Upper lobe of left lung (tissue), 6 donors: ENCODE results near the gene CAPNS2. TPM values are rescaled to one million over a fixed set of nuclear protein-coding genes. Genes with fewer than 3 reads are reported as not detected.

Experiments
- ATAC-seq, 2 donors: fragments of 200-7000 bp; cut with Tn5 transposase; one replicate each; pipeline ENCODE4 v1.9.1; 2022; ENCODE audit warnings: mild to moderate bottlenecking in 2 of 2, moderate library complexity in 2 of 2; ENCODE audit not compliant: low FRiP score in 2 of 2
- DNase-seq, 2 donors: peaks; one replicate each; pipeline ENCODE4 v3.0.0-alpha.2; 2019 to 2020
- H3K27ac ChIP-seq, 4 donors: fragments of 200-600 bp; sonication (generic); one replicate each; pipeline ENCODE4 v1.5.1; 2016 to 2019
- H3K27me3 ChIP-seq, 4 donors: fragments of 200-600 bp; sonication (generic); one replicate each; pipeline ENCODE4 v1.5.1; 2017 to 2019
- H3K36me3 ChIP-seq, 4 donors: fragments of 200-600 bp; sonication (generic); one replicate each; pipeline ENCODE4 v1.5.1; 2016 to 2019
- H3K4me1 ChIP-seq, 4 donors: fragments of 200-600 bp; sonication (generic); one replicate each; pipeline ENCODE4 v1.5.1; 2018 to 2019
- H3K4me3 ChIP-seq, 4 donors: fragments of 200-600 bp; sonication (generic); one replicate each; pipeline ENCODE4 v1.5.1; 2017 to 2019; ENCODE audit warnings: mild to moderate bottlenecking in 2 of 4, moderate library complexity in 1 of 4
- H3K9me3 ChIP-seq, 4 donors: fragments of 200-600 bp; sonication (generic); one replicate each; pipeline ENCODE4 v1.5.1; 2018 to 2019
- CTCF ChIP-seq, 6 experiments: fragments of 450-650 bp in 4 of 6; fragments of 200-600 bp in 2 of 6; sonication (generic) in 2 of 6; IDR thresholded peaks; one replicate each; pipeline ENCODE4 v1.5.1; 2016 to 2019; ENCODE audit warnings: antibody characterized with exemption in 6 of 6
- EP300 ChIP-seq, 4 donors: sonication (generic); formaldehyde crosslinking; IDR thresholded peaks; one replicate each; pipeline ENCODE4 v1.5.1; 2017; ENCODE audit warnings: antibody characterized with exemption in 4 of 4, control low read depth in 2 of 4
- POLR2A ChIP-seq, 4 donors: fragments of 450-650 bp; IDR thresholded peaks; one replicate each; pipeline ENCODE4 v1.5.1; 2016 to 2017; ENCODE audit warnings: antibody characterized with exemption in 4 of 4, mild to moderate bottlenecking in 2 of 4
- POLR2AphosphoS5 ChIP-seq, 2 donors: sonication (generic); formaldehyde crosslinking; IDR thresholded peaks; one replicate each; pipeline ENCODE4 v1.5.1; 2017; ENCODE audit warnings: antibody characterized with exemption in 2 of 2
- WGBS, 2 donors: methylation state at CpG; one replicate each; pipeline ENCODE4 v1.1.5; 2017 to 2018; 5-methylcytosine and 5-hydroxymethylcytosine counted together
- total RNA-seq, 6 donors: library from RNA; depleted of rRNA in 4 of 6; stranded (reverse); fragments of >200 nt in 4 of 6; gene quantifications; one replicate each; pipeline versions ENCODE4 v1.1.0 to v1.2.1, GENCODE V29; 2016 to 2021
- donor health status: DM: no; HTN: no; CAD: no; lungs with moderate emphysema.
- donor health status: DM: no; HTN: yes; CAD: no; lungs with severe emphysema.

Gene CAPNS2
- total RNA-seq, 6 donors from 2014 or later: 0.72 to 3.1 (median 2.1) TPM; not detected in 1

DNA sequence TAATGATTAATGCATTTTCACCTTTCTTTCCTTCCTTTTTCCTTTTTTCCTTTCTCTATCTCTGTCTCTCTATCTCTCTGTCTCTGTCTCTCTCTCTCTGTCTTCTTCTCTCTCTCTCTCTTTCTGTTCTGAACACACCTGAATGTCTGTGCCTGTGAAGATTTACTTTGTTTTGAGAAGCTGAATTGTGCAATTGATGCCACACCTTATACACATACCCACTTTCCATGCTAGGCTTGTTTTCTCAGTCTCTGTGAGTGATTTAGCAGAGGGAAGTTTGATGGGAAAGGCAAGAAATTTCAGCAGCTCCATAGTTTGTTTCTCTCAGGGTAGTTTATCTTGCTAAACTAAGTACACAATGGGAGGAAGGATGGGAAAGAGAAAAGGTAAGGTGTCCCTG lies 9.3 kb upstream of the CAPNS2 start:
- peaks cover 0 to 12% (median 5%) of the 10 kb centered on the region in 4 donors for H3K4me1 ChIP-seq
- H3K27ac ChIP-seq: no peak overlapping the region
- no peaks in the 10 kb centered on the region for H3K27me3 ChIP-seq
- DNase-seq (no peak), ATAC-seq (no peak)
- no peak for TF ChIP-seq POLR2A (IDR thresholded peaks at IDR 0.05)
- TF ChIP-seq EP300 (IDR thresholded peaks at IDR 0.05): no peak
- no peak for TF ChIP-seq CTCF (IDR thresholded peaks at IDR 0.05)
- TF ChIP-seq POLR2AphosphoS5 (IDR thresholded peaks at IDR 0.05): no peak
- no peaks in the 10 kb centered on the region for H3K36me3 ChIP-seq
- no peaks in the 10 kb centered on the region for H3K9me3 ChIP-seq
- H3K4me3 ChIP-seq: no peak overlapping the region

DNA sequence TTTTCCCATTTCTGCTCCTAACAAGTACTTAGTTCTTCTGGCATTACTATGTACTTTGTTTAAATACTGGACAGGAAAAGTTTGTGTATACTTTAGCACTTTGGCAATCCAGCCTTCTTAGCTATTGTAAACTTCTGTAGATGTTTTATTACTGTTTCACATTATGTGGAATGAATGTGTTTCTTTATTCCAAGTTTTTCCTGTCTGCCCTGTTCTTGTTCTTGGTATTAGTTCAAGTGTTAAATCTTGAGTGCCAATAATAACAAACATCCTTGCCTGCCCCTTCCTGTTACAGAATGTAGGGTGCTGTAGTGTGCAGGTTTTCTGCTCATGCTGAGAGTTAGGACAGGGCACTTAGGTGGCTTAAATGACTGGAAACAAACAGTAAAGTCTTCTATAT lies 7.3 kb upstream of the CAPNS2 start:
- no peaks in the 10 kb centered on the region for H3K9me3 ChIP-seq
- TF ChIP-seq CTCF (IDR thresholded peaks at IDR 0.05): no peak
- TF ChIP-seq EP300 (IDR thresholded peaks at IDR 0.05): peak in 1 of 4 donors; percentile 37
- TF ChIP-seq POLR2A (IDR thresholded peaks at IDR 0.05): no peak
- ATAC-seq: peak in 1 of 2 donors; percentile 75
- no peak overlapping the region for H3K4me3 ChIP-seq
- peak overlapping the region in 1 of 4 donors; percentile 32 for H3K27ac ChIP-seq
- H3K36me3 ChIP-seq: no peaks in the 10 kb centered on the region
- no peaks in the 10 kb centered on the region for H3K27me3 ChIP-seq
- H3K4me1 ChIP-seq: peaks cover 0 to 12% (median 5%) of the 10 kb centered on the region in 4 donors
- no peak for DNase-seq

- no peak for ATAC-seq
- no peak for TF ChIP-seq CTCF (IDR thresholded peaks at IDR 0.05)
- TF ChIP-seq POLR2A (IDR thresholded peaks at IDR 0.05): no peak
- no peak for TF ChIP-seq POLR2AphosphoS5 (IDR thresholded peaks at IDR 0.05)
- no peak for TF ChIP-seq EP300 (IDR thresholded peaks at IDR 0.05)
- Histone ChIP-seq H3K27ac (no peak overlapping the region), H3K9me3 (no peaks in the 10 kb centered on the region), H3K4me1 (peaks cover 0 to 12% (median 5%) of the 10 kb centered on the region in 4 donors), H3K36me3 (no peaks in the 10 kb centered on the region), H3K27me3 (no peaks in the 10 kb centered on the region), H3K4me3 (no peak overlapping the region)
- WGBS, 2 donors: 47 to 64% methylated on average over 1 of the region's 1 CpG
- no peak for DNase-seq
Observed at GRCh38 chr16:55559933-55560516, 6.5 kb upstream of the CAPNS2 start.

DNA sequence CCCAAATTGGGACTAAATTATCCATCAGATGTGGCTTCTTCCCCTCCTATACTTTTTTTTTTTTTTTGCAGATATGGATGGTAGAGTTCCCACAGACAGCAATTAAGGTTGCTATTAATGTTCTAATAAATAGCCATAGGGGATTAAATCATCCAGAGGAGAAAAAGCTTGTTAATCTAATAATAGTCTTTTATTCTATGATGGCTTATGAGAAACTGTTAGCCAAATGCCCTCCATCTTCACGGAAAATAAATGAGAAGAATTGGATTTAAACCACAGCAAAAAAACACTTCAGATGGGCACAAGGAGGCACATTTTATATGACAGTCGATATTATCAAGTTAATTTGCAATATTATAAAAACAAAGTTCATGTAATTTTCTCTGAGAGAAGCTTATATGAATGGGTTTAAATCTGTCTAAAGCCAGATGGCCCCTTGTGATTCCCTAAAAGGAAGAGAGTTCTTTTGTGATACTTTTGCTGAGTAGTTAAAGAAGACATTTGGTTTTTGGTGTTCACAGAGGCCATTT lies 5.1 kb upstream of the CAPNS2 start:
- H3K4me3 ChIP-seq: no peak overlapping the region
- no peak for TF ChIP-seq POLR2A (IDR thresholded peaks at IDR 0.05)
- TF ChIP-seq POLR2AphosphoS5 (IDR thresholded peaks at IDR 0.05): no peak
- no peak for TF ChIP-seq CTCF (IDR thresholded peaks at IDR 0.05)
- no peak for TF ChIP-seq EP300 (IDR thresholded peaks at IDR 0.05)
- no peak overlapping the region for H3K27ac ChIP-seq
- H3K4me1 ChIP-seq: peaks cover 0 to 12% (median 5%) of the 10 kb centered on the region in 4 donors
- DNase-seq: no peak
- no peaks in the 10 kb centered on the region for H3K27me3 ChIP-seq
- WGBS, 2 donors: 76 to 90% methylated on average over 2 of the region's 2 CpGs
- no peaks in the 10 kb centered on the region for H3K9me3 ChIP-seq
- ATAC-seq: no peak
- H3K36me3 ChIP-seq: no peaks in the 10 kb centered on the region

DNA sequence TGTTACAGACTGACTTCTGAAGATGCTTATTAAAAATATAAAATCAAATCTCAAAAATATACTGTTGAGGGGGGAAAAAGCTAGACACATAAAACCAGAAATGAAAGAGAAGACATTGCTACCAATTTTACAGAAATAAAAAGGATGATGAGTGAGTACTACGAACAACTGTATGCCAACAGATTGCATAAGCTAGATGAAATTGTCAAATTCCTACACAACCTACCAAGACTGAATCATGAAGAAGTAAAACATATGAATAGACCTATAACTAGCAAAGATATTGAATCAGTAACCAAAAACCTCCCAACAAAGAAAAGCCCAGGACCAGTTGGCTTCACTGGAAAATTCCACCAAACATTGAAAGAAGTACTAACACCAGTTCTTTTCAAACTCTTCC lies 3.5 kb upstream of the CAPNS2 start:
- no peak for ATAC-seq
- Histone ChIP-seq H3K9me3 (no peaks in the 10 kb centered on the region), H3K27me3 (no peaks in the 10 kb centered on the region), H3K36me3 (no peaks in the 10 kb centered on the region), H3K4me3 (no peak overlapping the region), H3K4me1 (peaks cover 7 to 26% (median 10%) of the 10 kb centered on the region in 4 donors), H3K27ac (no peak overlapping the region)
- 82 to 93% methylated on average over 1 of the region's 1 CpG for WGBS, 2 donors
- TF ChIP-seq POLR2A (IDR thresholded peaks at IDR 0.05): no peak
- no peak for TF ChIP-seq CTCF (IDR thresholded peaks at IDR 0.05)
- no peak for TF ChIP-seq EP300 (IDR thresholded peaks at IDR 0.05)
- no peak for TF ChIP-seq POLR2AphosphoS5 (IDR thresholded peaks at IDR 0.05)
- DNase-seq: no peak
